NCI-H1417 treated with DMSO at 0.1 percent for 48 hours (cell line): Measurements from ENCODE around the gene BNIPL.

Experiments used
- DNase-seq: peaks from one replicate; lab custom pipeline; 2025; lab: John Stamatoyannopoulos, UW

BNIPL gene

DNA sequence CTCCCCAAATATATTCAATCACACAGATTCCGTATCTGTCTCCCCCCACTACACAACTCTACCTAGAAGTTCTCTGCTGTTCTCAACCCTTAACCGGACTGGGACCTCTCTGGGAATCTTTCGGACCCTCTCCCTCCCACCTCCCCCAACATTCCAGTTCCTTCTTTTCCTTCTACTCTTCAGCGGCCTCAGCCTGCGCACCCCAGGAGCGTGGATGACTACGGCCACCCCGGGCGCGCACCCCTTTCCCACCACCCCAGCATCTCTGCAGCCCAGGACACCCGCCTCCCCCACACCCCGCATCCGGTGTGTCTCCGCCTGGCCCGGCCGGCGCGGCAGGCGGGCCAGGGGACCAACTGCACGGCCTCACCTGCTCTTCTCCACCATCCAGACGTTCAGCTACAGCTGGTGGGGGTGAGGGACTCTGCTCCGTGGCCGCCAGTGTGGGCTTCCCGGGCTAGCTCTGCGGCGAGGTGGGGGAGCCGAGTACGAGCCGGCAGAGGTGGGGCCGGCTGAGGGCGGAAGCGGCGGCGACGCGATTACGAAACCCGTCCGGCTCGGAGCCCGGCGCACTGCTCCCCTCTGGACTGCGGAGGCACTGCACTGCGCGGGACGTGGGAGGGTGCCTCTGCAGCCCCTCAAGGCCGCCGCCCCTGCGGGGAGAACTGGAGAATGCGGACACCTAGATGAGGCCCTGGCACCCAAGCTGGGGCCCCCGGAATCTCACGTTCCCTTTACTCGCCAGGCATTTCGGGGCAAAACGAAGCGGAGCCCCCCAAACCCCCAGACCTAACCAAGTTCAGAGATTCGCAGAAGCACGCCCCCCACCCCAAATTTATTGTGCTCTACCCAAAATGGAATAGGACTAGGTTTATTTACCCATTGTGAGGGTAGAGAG is 23.0 kb downstream of the BNIPL start, which contains the start of gene CDC42SE1:
TSS of gene CDC42SE1 (minus strand) at position 514 of the 898 bp plus-strand sequence. CDS start 3,892 bp downstream, outside the sequence.
- DNase-seq: no peak

DNA sequence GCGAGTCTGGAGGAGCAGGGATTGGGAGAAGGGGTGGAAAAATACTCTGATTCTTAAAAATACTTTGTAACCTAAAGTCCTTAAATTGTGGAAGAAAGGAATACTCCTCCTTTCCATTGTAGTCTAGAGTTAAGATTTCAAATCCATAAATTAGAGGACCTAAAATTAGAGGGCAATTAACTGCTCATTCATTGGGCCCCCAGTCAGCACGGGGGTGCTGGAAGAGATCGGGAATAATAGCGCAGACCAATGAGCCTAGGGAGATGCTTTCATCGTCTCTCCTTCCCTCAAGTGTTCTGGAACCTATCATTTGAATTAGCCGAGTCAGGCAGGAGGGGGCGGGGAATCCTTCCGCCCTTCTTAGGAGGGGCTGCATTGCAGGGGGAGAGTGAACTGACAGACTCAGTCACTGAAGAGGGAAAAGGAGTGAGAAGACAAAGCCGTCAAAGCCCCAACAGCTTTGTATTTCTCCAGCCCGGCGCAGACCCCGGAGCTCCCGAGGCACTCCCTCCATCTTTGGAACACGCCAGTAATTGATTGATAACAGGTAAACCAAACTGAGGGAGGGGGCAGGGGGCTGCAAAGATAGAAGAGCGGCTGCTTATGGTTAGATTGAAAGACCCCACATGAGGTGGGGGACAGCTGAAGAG is 23.7 kb downstream of the BNIPL start, which contains the start of gene MLLT11:
TSS of gene MLLT11 (plus strand) at position 391 of the 650 bp plus-strand sequence. CDS start 6,828 bp downstream, outside the sequence.
- DNase-seq: peak; percentile 22

DNA sequence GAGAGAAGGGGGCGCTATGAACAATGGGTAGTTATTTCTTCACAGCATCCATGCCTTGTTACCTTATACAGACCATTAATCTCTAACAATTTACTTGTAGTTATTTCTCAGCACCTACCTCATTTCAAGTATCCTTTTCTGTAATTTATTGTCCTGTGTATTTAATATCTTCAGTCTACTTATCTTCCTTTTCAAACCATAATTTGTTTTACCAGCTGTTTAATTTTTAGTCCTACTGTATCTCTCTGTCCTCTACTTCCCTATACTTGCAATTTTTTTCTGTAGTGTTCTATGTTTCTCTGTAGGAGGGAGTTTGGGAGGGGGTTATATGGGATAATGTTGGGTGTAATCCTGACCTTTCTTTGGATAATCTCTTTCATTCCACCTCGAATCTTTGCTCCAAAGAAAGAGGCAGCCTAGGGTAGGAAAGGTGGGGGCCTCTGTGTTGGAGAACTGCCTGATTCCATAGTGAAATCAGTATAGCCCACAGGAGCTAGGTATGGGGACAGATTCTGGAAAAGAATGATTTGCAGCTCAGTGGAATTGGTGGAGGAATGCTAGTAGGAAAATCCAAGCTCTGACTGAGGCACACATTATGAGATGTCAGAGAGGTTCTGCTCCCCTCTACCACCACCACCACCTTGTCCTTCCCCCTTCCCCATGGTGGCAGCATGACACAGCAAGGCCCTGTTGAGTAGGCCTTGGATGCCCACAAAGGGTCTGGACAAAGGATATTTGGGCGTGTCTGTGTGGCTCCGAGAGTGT is 24.5 kb downstream of the BNIPL start:
- no peak for DNase-seq

DNA sequence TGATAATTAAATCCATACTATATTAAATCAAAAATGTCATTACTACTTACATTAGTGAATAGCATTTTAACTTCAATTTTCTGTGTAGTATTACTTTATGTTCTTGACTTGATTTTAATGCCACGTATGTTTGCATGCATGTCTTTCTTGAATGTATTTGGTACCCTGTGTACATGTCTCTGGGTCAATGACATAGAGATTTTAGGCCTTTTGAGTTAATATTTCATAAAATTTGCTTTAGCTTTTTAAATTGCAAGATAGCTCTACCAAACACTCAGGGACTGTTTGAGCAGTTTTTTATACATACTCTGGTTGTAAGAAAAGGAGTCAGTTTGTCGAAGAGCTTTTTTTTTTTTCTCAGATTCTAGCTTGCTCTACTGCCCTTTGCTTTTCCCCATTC is 25.3 kb downstream of the BNIPL start:
- no peak for DNase-seq

DNA sequence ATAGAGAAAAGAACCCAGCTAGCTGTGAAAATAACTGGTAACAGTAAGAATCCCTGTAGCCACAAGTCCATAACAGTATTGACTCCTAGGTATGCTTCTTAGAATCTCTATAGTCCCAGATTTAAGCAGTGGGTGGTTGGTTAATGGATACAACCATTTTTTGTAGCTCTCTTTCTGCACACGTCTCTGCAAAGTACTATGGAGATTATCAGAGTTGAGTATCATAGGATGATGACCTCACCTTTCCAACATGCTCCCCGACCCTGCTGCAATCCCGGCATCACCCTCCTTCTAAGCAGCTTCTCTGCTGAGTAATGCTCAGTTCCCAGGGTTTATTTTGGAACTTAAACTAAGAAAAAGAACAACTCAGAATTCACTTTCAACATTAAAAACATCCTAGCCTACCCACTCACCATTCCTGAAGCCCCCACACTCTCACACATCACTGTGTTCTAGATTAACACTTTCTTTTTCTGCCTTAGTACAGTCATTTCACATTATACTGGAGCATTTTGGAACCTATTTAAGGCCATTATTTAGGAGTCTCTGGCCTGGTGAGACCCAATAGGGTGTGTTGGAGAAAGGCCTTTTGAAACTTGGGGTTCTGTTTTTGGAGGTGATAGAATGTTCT is 26.5 kb downstream of the BNIPL start:
- no peak for DNase-seq

DNA sequence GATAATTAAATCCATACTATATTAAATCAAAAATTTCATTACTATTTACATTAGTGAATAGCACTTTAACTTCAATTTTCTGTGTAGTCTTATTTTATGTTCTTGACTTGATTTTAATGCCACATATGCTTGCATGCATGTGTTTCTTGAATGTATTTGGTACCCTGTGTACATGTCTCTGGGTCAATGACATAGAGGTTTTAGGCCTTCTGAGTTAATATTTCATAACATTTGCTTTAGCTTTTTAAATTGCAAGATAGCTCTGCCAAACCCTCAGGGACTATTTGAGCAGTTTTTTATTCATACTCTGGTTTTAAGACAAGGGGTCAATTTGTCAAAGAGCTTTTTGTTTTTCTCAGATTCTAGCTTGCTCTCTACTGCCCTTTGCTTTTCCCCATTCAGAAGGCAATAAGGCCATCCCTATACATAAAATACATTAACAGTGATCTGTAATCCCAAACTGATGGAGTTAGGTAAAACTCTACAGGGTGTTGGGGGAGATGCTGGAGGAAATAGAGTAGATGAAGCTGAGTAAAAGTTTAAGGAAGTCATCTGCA is 28.8 kb downstream of the BNIPL start:
- DNase-seq: no peak

DNA sequence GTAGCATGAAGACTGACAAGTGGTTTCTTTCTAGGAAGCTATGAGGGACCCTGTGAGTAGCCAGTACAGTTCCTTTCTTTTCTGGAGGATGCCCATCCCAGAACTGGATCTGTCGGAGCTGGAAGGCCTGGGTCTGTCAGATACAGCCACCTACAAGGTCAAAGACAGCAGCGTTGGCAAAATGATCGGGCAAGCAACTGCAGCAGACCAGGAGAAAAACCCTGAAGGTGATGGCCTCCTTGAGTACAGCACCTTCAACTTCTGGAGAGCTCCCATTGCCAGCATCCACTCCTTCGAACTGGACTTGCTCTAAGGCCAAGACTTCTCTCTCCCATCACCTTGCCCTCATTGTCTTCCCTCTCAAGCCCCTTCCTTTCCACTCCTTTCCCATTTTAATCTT is 30.8 kb downstream of the BNIPL start:
- DNase-seq: no peak

DNA sequence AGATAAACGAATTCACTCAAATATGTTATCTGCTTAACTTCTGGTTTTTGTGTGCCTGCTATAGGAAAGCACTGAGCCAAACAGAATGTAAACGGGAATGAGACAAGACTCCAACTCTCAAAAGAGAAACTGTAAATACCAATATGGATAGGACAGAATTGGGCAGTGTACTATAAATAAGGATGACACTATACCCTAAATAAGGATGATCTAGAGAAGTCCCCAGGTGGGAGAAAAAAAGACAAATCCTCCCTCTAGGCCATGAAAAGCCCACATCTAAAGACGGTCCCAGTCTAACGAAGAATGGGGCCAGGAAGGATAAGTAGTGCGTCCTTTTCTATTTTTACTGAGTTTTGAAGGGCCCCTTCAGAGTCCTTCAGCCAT is 32.7 kb downstream of the BNIPL start:
- no peak for DNase-seq

DNA sequence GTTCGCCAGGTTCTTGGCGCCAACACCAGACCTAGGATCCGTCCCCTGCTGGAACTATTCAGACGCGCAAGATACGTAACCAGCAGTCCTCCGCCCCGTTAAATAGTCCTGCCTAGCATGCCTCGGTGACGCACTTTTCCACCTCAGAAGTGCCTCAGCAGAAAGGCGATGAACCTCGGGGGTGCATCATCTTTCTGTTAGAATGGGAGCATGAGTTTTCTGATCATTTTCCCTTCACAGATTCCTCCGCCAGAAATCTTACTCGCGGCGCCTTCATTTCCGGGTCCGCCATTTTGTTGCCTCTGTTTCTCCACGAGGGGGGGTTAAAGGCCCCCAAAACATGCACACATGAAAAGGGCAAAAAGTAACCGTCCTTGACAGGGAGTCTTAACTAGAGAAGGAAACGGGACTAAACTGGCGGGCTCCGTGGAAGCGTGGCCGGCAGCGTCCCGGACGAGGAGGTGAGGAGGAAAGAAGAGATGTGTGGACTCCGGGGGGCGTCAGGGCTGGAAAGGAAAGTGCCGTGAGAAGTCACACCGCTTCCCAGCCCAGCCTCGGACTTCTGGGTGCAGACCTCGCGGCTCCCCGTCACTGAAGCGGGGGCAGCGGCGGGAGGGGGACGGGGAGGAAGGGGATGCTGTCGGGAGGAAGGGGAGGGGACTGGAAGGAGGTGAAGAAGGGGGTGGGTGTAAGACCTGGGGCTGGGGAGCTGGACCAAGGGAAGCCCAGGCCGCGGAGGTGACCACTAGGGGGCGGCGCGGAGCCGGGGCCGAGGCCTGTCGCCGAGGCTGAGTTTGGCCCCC is 34.3 kb downstream of the BNIPL start, which contains the start of gene GABPB2:
TSS of gene GABPB2 (plus strand) at position 288 of the 803 bp plus-strand sequence. CDS start 17,429 bp downstream, outside the sequence.
- DNase-seq: no peak

DNA sequence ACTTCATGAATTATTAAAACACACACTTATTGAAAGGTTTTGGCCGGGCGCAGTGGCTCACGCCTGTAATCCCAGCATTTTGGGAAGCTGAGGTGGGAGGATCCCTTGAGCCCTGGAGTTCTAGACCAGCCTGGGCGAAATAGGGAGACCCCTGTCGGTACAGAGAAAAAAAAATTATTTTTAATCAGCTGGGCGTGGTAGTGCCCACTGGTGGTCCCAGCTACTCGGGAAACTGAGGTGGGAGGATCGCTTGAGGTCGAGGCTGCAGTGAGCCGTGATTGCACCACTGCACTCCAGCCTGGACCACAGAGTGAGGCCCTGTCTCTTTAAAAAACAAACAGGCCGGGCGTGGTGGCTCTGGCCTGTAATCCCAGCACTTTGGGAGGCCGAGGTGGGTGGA is 35.8 kb downstream of the BNIPL start:
- no peak for DNase-seq

DNA sequence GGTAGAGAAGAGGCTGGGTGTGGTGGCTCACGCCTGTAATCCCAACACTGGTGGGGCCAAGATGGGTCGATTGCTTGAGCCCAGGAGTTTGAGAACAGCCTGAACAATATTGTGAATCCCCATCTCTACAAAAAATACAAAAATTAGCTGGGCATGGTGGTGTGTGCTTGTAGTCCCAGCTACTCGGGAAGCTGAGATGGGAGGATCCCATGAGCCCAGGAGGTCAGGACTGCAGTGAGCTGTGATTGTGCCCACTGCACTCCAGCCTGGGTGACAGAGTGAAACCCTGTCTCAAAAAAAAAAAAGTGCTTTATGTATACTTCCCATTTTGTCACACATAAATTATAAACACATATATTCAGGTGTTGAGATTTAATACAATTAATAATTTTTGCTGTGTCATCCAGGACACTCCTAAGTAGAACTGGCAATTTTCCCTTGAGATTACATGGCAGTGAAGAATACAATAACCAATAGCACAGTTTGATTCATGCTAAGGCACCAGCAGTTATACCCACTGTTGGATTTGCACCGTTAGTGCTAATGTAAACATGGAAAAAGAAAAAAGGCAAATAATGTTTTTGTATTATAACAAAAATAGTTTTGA is 49.7 kb downstream of the BNIPL start:
- no peak for DNase-seq
